ENCODE results near the gene XRCC6. TPM values are rescaled to one million over a fixed set of nuclear protein-coding genes. Genes with fewer than 3 reads are reported as not detected.
"Not testable (repeated sequence)": the region's sequence is repeated elsewhere in the genome, so short reads cannot be mapped to it uniquely, and the experiment has no call there.

XRCC6 gene
- polyA plus RNA-seq, 1 donor (not counting 4 experiments of a cell fraction or from before 2014, with no cell fraction given): 247 TPM

- DNase-seq (ENCODE audit: low read depth, low spot score) (no peak), FAIRE-seq (no peak)
- peaks cover 10 to 12% of the 10 kb centered on the region in 2 experiments for H3K36me3 ChIP-seq (ENCODE audit: control insufficient read depth in 2 of 2, extremely low read depth in 1 of 2, insufficient read depth in 2 of 2, low read length in 2 of 2)
- peaks cover 83% of the 10 kb centered on the region for H3K79me2 ChIP-seq (ENCODE audit: control insufficient read depth, insufficient read depth, low read length)
- H3K9me1 ChIP-seq (ENCODE audit: control insufficient read depth, extremely low read depth, insufficient read depth, low read length): no peaks in the 10 kb centered on the region
- dilution Hi-C loops (cut with MboI; ENCODE audit: extremely low pct_ligation_motif_present, low sequenced_read_pairs): no loop called here
- H3K4me2 ChIP-seq (ENCODE audit: control insufficient read depth, extremely low read depth, insufficient read depth, low read depth, low read length): peak overlapping the region; percentile 99
- peaks cover 6% of the 10 kb centered on the region for H4K20me1 ChIP-seq (ENCODE audit: control insufficient read depth, extremely low read depth, insufficient read depth, low read length)
- no peaks in the 10 kb centered on the region for H3K27me3 ChIP-seq (ENCODE audit: control insufficient read depth, extremely low read depth, insufficient read depth, low read length)
- TF ChIP-seq, protein P1, sequence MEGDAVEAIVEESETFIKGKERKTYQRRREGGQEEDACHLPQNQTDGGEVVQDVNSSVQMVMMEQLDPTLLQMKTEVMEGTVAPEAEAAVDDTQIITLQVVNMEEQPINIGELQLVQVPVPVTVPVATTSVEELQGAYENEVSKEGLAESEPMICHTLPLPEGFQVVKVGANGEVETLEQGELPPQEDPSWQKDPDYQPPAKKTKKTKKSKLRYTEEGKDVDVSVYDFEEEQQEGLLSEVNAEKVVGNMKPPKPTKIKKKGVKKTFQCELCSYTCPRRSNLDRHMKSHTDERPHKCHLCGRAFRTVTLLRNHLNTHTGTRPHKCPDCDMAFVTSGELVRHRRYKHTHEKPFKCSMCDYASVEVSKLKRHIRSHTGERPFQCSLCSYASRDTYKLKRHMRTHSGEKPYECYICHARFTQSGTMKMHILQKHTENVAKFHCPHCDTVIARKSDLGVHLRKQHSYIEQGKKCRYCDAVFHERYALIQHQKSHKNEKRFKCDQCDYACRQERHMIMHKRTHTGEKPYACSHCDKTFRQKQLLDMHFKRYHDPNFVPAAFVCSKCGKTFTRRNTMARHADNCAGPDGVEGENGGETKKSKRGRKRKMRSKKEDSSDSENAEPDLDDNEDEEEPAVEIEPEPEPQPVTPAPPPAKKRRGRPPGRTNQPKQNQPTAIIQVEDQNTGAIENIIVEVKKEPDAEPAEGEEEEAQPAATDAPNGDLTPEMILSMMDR (optimal IDR thresholded peaks at IDR 0.05 in 1 of 3, IDR thresholded peaks at IDR 0.05 in 1 of 3, conservative IDR thresholded peaks at IDR 0.05 in 1 of 3; ENCODE audit: extremely low read depth in 1 of 3, insufficient read depth in 2 of 3, low read length in 3 of 3): no peak
- TF ChIP-seq EZH2 (IDR thresholded peaks at IDR 0.05; ENCODE audit: low read length): no peak
- peak overlapping the region; percentile 88 to 100 (median 95) for H3K4me3 ChIP-seq (ENCODE audit: control insufficient read depth in 2 of 3, extremely low read depth in 1 of 3, insufficient read depth in 2 of 3, low read depth in 1 of 3, low read length in 3 of 3)
- peak overlapping the region; percentile 99 for H3K9ac ChIP-seq (ENCODE audit: control insufficient read depth, extremely low read depth, insufficient read depth, low read length)
- peak overlapping the region; percentile 92 for H3K27ac ChIP-seq (ENCODE audit: control insufficient read depth, insufficient read depth, low read length)
- no peaks in the 10 kb centered on the region for H3K9me3 ChIP-seq (ENCODE audit: control insufficient read depth, low read depth, low read length)
- H3K4me1 ChIP-seq (ENCODE audit: control insufficient read depth, extremely low read depth, insufficient read depth, low read length): peaks cover 20% of the 10 kb centered on the region
- peak overlapping the region; percentile 90 for H2AFZ ChIP-seq (ENCODE audit: control insufficient read depth, low read length)
These were observed 750 bp downstream of the XRCC6 start for GRCh38 chr22:41621911-41622179.

DNA sequence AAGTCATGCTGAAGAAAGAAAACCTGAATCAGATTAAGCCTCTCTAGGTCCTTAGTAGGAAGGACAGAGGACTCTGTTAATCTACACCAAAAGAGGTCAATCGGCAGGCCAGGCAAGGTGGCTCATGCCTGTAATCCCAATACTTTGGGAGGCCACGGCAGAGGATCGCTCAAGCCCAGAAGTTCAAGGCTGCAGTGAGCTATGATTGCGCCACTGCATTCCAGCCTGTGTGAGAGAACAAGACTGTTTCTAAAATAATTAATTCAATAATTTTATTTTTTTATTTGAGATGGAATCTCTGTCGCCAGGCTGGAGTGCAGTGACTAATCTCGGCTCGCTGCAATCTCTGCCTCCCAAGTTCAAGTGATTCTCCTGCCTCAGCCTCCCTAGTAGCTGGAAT is 4.5 kb downstream of the XRCC6 start:
- Histone ChIP-seq H3K36me3 (ENCODE audit: control insufficient read depth in 2 of 2, extremely low read depth in 1 of 2, insufficient read depth in 2 of 2, low read length in 2 of 2) (peaks cover 21 to 24% of the 10 kb centered on the region in 2 experiments), H3K9me3 (ENCODE audit: control insufficient read depth, low read depth, low read length) (no peaks in the 10 kb centered on the region), H3K9ac (ENCODE audit: control insufficient read depth, extremely low read depth, insufficient read depth, low read length) (no peak overlapping the region), H3K27ac (ENCODE audit: control insufficient read depth, insufficient read depth, low read length) (no peak overlapping the region), H3K79me2 (ENCODE audit: control insufficient read depth, insufficient read depth, low read length) (peaks cover 72% of the 10 kb centered on the region), H2AFZ (ENCODE audit: control insufficient read depth, low read length) (no peak overlapping the region), H3K4me2 (ENCODE audit: control insufficient read depth, extremely low read depth, insufficient read depth, low read depth, low read length) (no peak overlapping the region), H3K4me1 (ENCODE audit: control insufficient read depth, extremely low read depth, insufficient read depth, low read length) (peaks cover 9% of the 10 kb centered on the region), H3K27me3 (ENCODE audit: control insufficient read depth, extremely low read depth, insufficient read depth, low read length) (no peaks in the 10 kb centered on the region), H4K20me1 (ENCODE audit: control insufficient read depth, extremely low read depth, insufficient read depth, low read length) (peaks cover 6% of the 10 kb centered on the region), H3K4me3 (ENCODE audit: control insufficient read depth in 2 of 3, extremely low read depth in 1 of 3, insufficient read depth in 2 of 3, low read depth in 1 of 3, low read length in 3 of 3) (no peak overlapping the region), H3K9me1 (ENCODE audit: control insufficient read depth, extremely low read depth, insufficient read depth, low read length) (no peaks in the 10 kb centered on the region)
- dilution Hi-C loops (cut with MboI; ENCODE audit: extremely low pct_ligation_motif_present, low sequenced_read_pairs): no loop called here
- no peak for DNase-seq (ENCODE audit: low read depth, low spot score)
- no peak for FAIRE-seq
- TF ChIP-seq, protein P1 (optimal IDR thresholded peaks at IDR 0.05 in 1 of 3, IDR thresholded peaks at IDR 0.05 in 1 of 3, conservative IDR thresholded peaks at IDR 0.05 in 1 of 3; ENCODE audit: extremely low read depth in 1 of 3, insufficient read depth in 2 of 3, low read length in 3 of 3): no peak
- TF ChIP-seq EZH2 (IDR thresholded peaks at IDR 0.05; ENCODE audit: low read length): no peak

DNA sequence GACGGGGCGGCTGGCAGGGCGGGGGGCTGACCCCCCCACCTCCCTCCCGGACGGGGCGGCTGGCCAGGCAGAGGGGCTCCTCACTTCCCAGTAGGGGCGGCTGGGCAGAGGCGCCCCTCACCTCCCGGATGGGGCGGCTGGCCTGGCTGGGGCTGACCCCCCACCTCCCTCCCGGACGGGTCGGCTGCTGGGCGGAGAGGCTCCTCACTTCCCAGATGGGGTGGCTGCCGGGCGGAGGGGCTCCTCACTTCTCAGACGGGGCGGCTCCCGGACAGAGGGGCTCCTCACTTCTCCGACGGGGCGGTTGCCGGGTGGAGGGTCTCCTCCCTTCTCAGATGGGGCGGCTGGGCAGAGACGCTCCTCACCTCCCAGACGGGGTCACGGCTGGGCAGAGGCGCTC is 10.0 kb downstream of the XRCC6 start:
- H3K36me3 ChIP-seq (ENCODE audit: control insufficient read depth in 2 of 2, extremely low read depth in 1 of 2, insufficient read depth in 2 of 2, low read length in 2 of 2): peaks cover 21 to 23% of the 10 kb centered on the region in 2 experiments
- H3K4me2 ChIP-seq (ENCODE audit: control insufficient read depth, extremely low read depth, insufficient read depth, low read depth, low read length); H3K4me3 ChIP-seq (ENCODE audit: control insufficient read depth in 2 of 3, extremely low read depth in 1 of 3, insufficient read depth in 2 of 3, low read depth in 1 of 3, low read length in 3 of 3); H2AFZ ChIP-seq (ENCODE audit: control insufficient read depth, low read length); H3K9me3 ChIP-seq (ENCODE audit: control insufficient read depth, low read depth, low read length); FAIRE-seq; H4K20me1 ChIP-seq (ENCODE audit: control insufficient read depth, extremely low read depth, insufficient read depth, low read length); H3K27ac ChIP-seq (ENCODE audit: control insufficient read depth, insufficient read depth, low read length); H3K4me1 ChIP-seq (ENCODE audit: control insufficient read depth, extremely low read depth, insufficient read depth, low read length); H3K9me1 ChIP-seq (ENCODE audit: control insufficient read depth, extremely low read depth, insufficient read depth, low read length); H3K9ac ChIP-seq (ENCODE audit: control insufficient read depth, extremely low read depth, insufficient read depth, low read length); dilution Hi-C loops (cut with MboI; ENCODE audit: extremely low pct_ligation_motif_present, low sequenced_read_pairs); H3K27me3 ChIP-seq (ENCODE audit: control insufficient read depth, extremely low read depth, insufficient read depth, low read length); DNase-seq (ENCODE audit: low read depth, low spot score): not testable (repeated sequence)
- H3K79me2 ChIP-seq (ENCODE audit: control insufficient read depth, insufficient read depth, low read length): peaks cover 41% of the 10 kb centered on the region

DNA sequence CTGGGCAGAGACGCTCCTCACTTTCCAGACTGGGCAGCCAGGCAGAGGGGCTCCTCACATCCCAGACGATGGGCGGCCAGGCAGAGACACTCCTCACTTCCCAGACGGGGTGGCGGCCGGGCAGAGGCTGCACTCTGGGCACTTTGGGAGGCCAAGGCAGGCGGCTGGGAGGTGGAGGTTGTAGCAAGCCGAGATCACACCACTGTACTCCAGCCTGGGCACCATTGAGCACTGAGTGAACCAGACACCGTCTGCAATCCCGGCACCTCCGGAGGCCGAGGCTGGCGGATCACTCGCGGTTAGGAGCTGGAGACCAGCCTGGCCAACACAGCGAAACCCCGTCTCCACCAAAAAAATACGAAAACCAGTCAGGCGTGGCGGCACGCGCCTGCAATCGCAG is 10.5 kb downstream of the XRCC6 start:
- FAIRE-seq; H3K4me2 ChIP-seq (ENCODE audit: control insufficient read depth, extremely low read depth, insufficient read depth, low read depth, low read length): not testable (repeated sequence)

More for the DNA sequence above, 10.5 kb downstream of the XRCC6 start:
- dilution Hi-C loops (cut with MboI; ENCODE audit: extremely low pct_ligation_motif_present, low sequenced_read_pairs); H4K20me1 ChIP-seq (ENCODE audit: control insufficient read depth, extremely low read depth, insufficient read depth, low read length); H3K27me3 ChIP-seq (ENCODE audit: control insufficient read depth, extremely low read depth, insufficient read depth, low read length); H3K27ac ChIP-seq (ENCODE audit: control insufficient read depth, insufficient read depth, low read length); H3K9me3 ChIP-seq (ENCODE audit: control insufficient read depth, low read depth, low read length); H3K9me1 ChIP-seq (ENCODE audit: control insufficient read depth, extremely low read depth, insufficient read depth, low read length); H2AFZ ChIP-seq (ENCODE audit: control insufficient read depth, low read length); H3K4me3 ChIP-seq (ENCODE audit: control insufficient read depth in 2 of 3, extremely low read depth in 1 of 3, insufficient read depth in 2 of 3, low read depth in 1 of 3, low read length in 3 of 3); DNase-seq (ENCODE audit: low read depth, low spot score); H3K9ac ChIP-seq (ENCODE audit: control insufficient read depth, extremely low read depth, insufficient read depth, low read length): not testable (repeated sequence)
- Histone ChIP-seq H3K4me1 (ENCODE audit: control insufficient read depth, extremely low read depth, insufficient read depth, low read length) (peaks cover 11% of the 10 kb centered on the region), H3K79me2 (ENCODE audit: control insufficient read depth, insufficient read depth, low read length) (peaks cover 39% of the 10 kb centered on the region), H3K36me3 (ENCODE audit: control insufficient read depth in 2 of 2, extremely low read depth in 1 of 2, insufficient read depth in 2 of 2, low read length in 2 of 2) (peaks cover 24% of the 10 kb centered on the region in 2 experiments)

Measured in keratinocyte (primary cell).